Naive thymus-derived CD4-positive, alpha-beta T cell (primary cell): ENCODE data around the gene USP17L26. TPM values are rescaled to one million over a fixed set of nuclear protein-coding genes. Genes with fewer than 3 reads are reported as not detected.
"Not testable (repeated sequence)": the region's sequence is repeated elsewhere in the genome, so short reads cannot be mapped to it uniquely, and the experiment has no call there.

Source experiments
- ATAC-seq: fragments of 150-1000 bp; cut with Tn5 transposase; 2 replicates; pipeline ENCODE4 v1.10.0; 2021; ENCODE audit warnings: mild to moderate bottlenecking, moderate library complexity
- CTCF ChIA-PET: fragments of 350-600 bp; sonication (Branson Sonifier 250); formaldehyde crosslinking; loops from one replicate; lab custom pipeline; 2021; ENCODE audit warnings: antibody characterized with exemption; lab: Charles Lee
- POLR2A ChIA-PET: fragments of 350-600 bp; sonication (Branson Sonifier 250); formaldehyde crosslinking; loops from one replicate; lab custom pipeline; 2021; ENCODE audit warnings: antibody characterized with exemption, inconsistent platforms; lab: Charles Lee
- DNase-seq, 9 donors: peaks; one replicate each; pipeline versions ENCODE4 v3.0.0 to v3.0.0-alpha.2; 2020 to 2022; ENCODE audit warnings: mixed read lengths in 1 of 9
- H3K27ac ChIP-seq: one replicate; pipeline ENCODE4 v1.7.0; 2013; ENCODE audit warnings: mild to moderate bottlenecking, low read depth, low read length, moderate library complexity
- H3K27me3 ChIP-seq, 2 donors: one replicate each; pipeline ENCODE4 v1.7.0; 2013; ENCODE audit warnings: low read length in 2 of 2, mild to moderate bottlenecking in 2 of 2, moderate library complexity in 2 of 2; ENCODE audit not compliant: control insufficient read depth in 2 of 2, insufficient read depth in 2 of 2
- H3K36me3 ChIP-seq, 3 experiments: 1 replicate in 2 of 3; 2 replicates in 1 of 3; pipeline ENCODE4 v1.7.0; 2013; ENCODE audit warnings: low read length in 3 of 3, mild to moderate bottlenecking in 3 of 3, moderate library complexity in 1 of 3; ENCODE audit not compliant: insufficient read depth in 3 of 3, control insufficient read depth in 2 of 3
- H3K4me1 ChIP-seq, 2 donors: one replicate each; pipeline ENCODE4 v1.7.0; 2013; ENCODE audit warnings: low read length in 2 of 2, mild to moderate bottlenecking in 2 of 2, moderate library complexity in 1 of 2; ENCODE audit not compliant: control insufficient read depth in 2 of 2, insufficient read depth in 2 of 2
- H3K4me3 ChIP-seq: 2 replicates; pipeline ENCODE4 v1.7.0; 2013; ENCODE audit warnings: mild to moderate bottlenecking, low read length
- H3K9me3 ChIP-seq, 3 experiments: 1 replicate in 2 of 3; 2 replicates in 1 of 3; pipeline ENCODE4 v1.7.0; 2013; ENCODE audit warnings: low read length in 3 of 3; ENCODE audit not compliant: control insufficient read depth in 2 of 3
- H3K27ac Mint-ChIP-seq, 9 donors: one replicate each; pipeline ENCODE4 v1.8.0; 2020 to 2022; ENCODE audit warnings: mixed read lengths in 9 of 9, mild to moderate bottlenecking in 8 of 9, moderate library complexity in 5 of 9, inconsistent platforms in 2 of 9
- H3K27me3 Mint-ChIP-seq, 5 donors: one replicate each; pipeline ENCODE4 v1.8.0; 2021 to 2022; ENCODE audit warnings: mixed read lengths in 5 of 5, mild to moderate bottlenecking in 1 of 5
- H3K36me3 Mint-ChIP-seq, 5 donors: one replicate each; pipeline ENCODE4 v1.8.0; 2020 to 2022; ENCODE audit warnings: mixed read lengths in 5 of 5, mild to moderate bottlenecking in 3 of 5, inconsistent platforms in 1 of 5
- H3K4me1 Mint-ChIP-seq, 7 donors: one replicate each; pipeline ENCODE4 v1.8.0; 2020 to 2022; ENCODE audit warnings: mixed read lengths in 7 of 7, mild to moderate bottlenecking in 3 of 7, inconsistent platforms in 1 of 7
- H3K4me3 Mint-ChIP-seq, 10 donors: one replicate each; pipeline ENCODE4 v1.8.0; 2020 to 2022; ENCODE audit warnings: mild to moderate bottlenecking in 10 of 10, mixed read lengths in 10 of 10, moderate library complexity in 6 of 10, inconsistent platforms in 2 of 10
- H3K9me3 Mint-ChIP-seq, 11 donors: one replicate each; pipeline ENCODE4 v1.8.0; 2020 to 2022; ENCODE audit warnings: mixed read lengths in 11 of 11, mild to moderate bottlenecking in 4 of 11, inconsistent platforms in 1 of 11, moderate library complexity in 1 of 11
- intact Hi-C, 2 donors: fragments of 100-400 bp; cut with micrococcal nuclease; formaldehyde crosslinking; loops; one replicate each; pipeline ENCODE4 v1.15.1; 2023
- polyA plus RNA-seq, 2 donors: library from polyadenylated mRNA; unstranded; fragments of 300-500 nt; fragmentation: Illumina TruSeq; gene quantifications; one replicate each; pipeline ENCODE4 v1.2.3, GENCODE V29; 2021
- total RNA-seq, 6 experiments: library from RNA in 5 of 6; stranded (reverse) in 5 of 6; gene quantifications; 1 replicate in 5 of 6; 2 replicates in 1 of 6; pipeline ENCODE4 v1.2.3 and lab custom pipeline; 2021 to 2026

USP17L26 gene
- total and polyA plus RNA-seq, 7 experiments from 2014 or later: not detected

DNA sequence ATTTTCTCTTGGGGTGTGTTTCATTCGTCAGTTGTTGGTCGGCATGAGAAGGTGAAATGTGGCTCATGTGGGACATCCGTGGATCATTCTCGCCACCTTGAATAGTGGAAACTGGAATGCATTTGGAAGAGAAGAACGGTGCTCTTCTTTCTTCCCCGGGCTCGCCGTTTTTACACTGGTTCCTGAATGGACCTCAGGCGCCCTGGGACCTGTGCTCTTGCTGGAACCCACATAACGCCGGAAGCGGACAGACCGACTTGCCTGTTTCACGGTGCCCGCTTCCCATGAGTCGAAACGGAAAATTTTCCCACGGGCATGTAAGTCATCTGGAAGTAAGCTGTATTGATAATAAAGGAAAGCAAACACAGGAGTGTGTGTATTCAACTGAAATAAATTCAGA lies 16.4 kb downstream of the USP17L26 start:
- H3K9me3 Mint-ChIP-seq, H3K4me3 Mint-ChIP-seq, CTCF ChIA-PET, H3K4me1 Mint-ChIP-seq, H3K36me3 ChIP-seq, H3K27ac Mint-ChIP-seq, H3K36me3 Mint-ChIP-seq, H3K4me3 ChIP-seq, H3K9me3 ChIP-seq, POLR2A ChIA-PET, DNase-seq, H3K27me3 ChIP-seq, H3K27ac ChIP-seq, intact Hi-C loops, H3K27me3 Mint-ChIP-seq, ATAC-seq, H3K4me1 ChIP-seq: not testable (repeated sequence)

- H3K4me1 ChIP-seq, H3K27ac Mint-ChIP-seq, H3K27ac ChIP-seq, H3K27me3 ChIP-seq, CTCF ChIA-PET, H3K9me3 Mint-ChIP-seq, DNase-seq, POLR2A ChIA-PET, H3K4me3 ChIP-seq, H3K4me1 Mint-ChIP-seq, H3K36me3 Mint-ChIP-seq, H3K36me3 ChIP-seq, ATAC-seq, H3K9me3 ChIP-seq, H3K4me3 Mint-ChIP-seq, intact Hi-C loops, H3K27me3 Mint-ChIP-seq: not testable (repeated sequence)
Observed at GRCh38 chr4:9353338-9353737, 18.9 kb downstream of the USP17L26 start, which contains the start of gene USP17L29. Gene USP17L29, plus strand, starts transcription at chr4:9353638. Its CDS starts 0 bp downstream, at chr4:9353638.

GRCh38 chr4:9362829-9363228 lies 28.4 kb downstream of the USP17L26 start, which contains the start of gene USP17L30:
Gene USP17L30, plus strand, starts transcription at chr4:9363129. Its CDS starts 0 bp downstream, at chr4:9363129.
- ATAC-seq, H3K4me1 ChIP-seq, H3K36me3 Mint-ChIP-seq, H3K27me3 ChIP-seq, DNase-seq, H3K36me3 ChIP-seq, intact Hi-C loops, H3K27ac Mint-ChIP-seq, H3K27me3 Mint-ChIP-seq, H3K4me1 Mint-ChIP-seq, H3K4me3 Mint-ChIP-seq, H3K4me3 ChIP-seq, H3K27ac ChIP-seq, POLR2A ChIA-PET, H3K9me3 ChIP-seq, H3K9me3 Mint-ChIP-seq, CTCF ChIA-PET: not testable (repeated sequence)

- H3K27ac Mint-ChIP-seq, H3K4me1 Mint-ChIP-seq, H3K4me1 ChIP-seq, intact Hi-C loops, H3K27ac ChIP-seq, H3K36me3 ChIP-seq, POLR2A ChIA-PET, H3K4me3 ChIP-seq, H3K27me3 ChIP-seq, H3K9me3 ChIP-seq, CTCF ChIA-PET, H3K36me3 Mint-ChIP-seq, H3K9me3 Mint-ChIP-seq, H3K27me3 Mint-ChIP-seq, DNase-seq, ATAC-seq: not testable (repeated sequence)
- H3K4me3 Mint-ChIP-seq: peak overlapping the region in 4 of 10 donors; percentile 19 to 68 (median 36)
Observed at GRCh38 chr4:9379881-9380280, 45.4 kb downstream of the USP17L26 start.

DNA sequence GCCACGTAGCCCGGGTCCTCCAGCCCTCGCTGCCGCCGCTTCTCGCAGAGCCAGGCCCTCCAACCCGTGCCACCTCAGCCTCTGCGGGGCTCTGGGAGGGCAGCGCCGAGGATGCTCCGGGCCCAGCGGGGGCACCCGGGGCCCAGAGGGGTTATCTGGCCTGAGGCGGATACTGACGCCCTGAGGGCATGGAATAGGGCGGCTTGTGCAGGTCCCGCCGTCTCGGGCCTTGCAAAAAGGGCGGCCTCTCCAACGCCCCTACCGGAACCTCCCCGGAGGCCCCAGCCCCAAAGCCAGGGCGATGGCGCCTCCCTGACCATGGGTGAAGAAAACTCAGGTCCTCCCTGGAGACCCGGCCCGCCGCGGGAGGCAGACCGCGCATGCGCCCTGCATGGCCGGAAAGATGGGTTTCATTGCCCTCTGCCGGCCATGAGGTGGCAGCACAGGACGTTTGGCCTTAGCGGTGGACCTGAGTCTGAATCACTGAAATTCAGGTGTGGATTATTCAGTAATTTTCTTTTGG lies 46.6 kb downstream of the USP17L26 start:
- Mint-ChIP-seq H3K4me3 (peak overlapping the region in 8 of 10 donors; percentile 47 to 74 (median 62)), H3K27ac (peak overlapping the region in 1 of 9 donors; percentile 50)
- POLR2A ChIA-PET, ATAC-seq, H3K36me3 ChIP-seq, H3K9me3 ChIP-seq, H3K27ac ChIP-seq, H3K4me1 Mint-ChIP-seq, intact Hi-C loops, H3K9me3 Mint-ChIP-seq, CTCF ChIA-PET, H3K27me3 ChIP-seq, H3K4me1 ChIP-seq, H3K36me3 Mint-ChIP-seq, H3K27me3 Mint-ChIP-seq: not testable (repeated sequence)
- H3K4me3 ChIP-seq: peak overlapping the region; percentile 27
- peak; percentile 18 to 65 (median 63) for DNase-seq

- intact Hi-C loops: no loop called here
- DNase-seq (no peak), ATAC-seq (no peak)
- Histone ChIP-seq H3K27ac (no peak overlapping the region), H3K9me3 (no peaks in the 10 kb centered on the region), H3K4me1 (no peaks in the 10 kb centered on the region), H3K36me3 (no peaks in the 10 kb centered on the region), H3K4me3 (no peak overlapping the region), H3K27me3 (no peaks in the 10 kb centered on the region)
- Mint-ChIP-seq H3K36me3 (no peaks in the 10 kb centered on the region), H3K4me3 (no peak overlapping the region), H3K27me3 (peaks cover 0 to 5% (median 2%) of the 10 kb centered on the region in 5 donors), H3K27ac (no peak overlapping the region), H3K4me1 (peaks cover 0 to 4% (median 0%) of the 10 kb centered on the region in 7 donors), H3K9me3 (no peaks in the 10 kb centered on the region)
- ChIA-PET CTCF (no interaction called here), POLR2A (no interaction called here)
Observed at GRCh38 chr4:9384126-9384525, 49.7 kb downstream of the USP17L26 start.
